GM18499 (cell line): ENCODE results near the gene LMCD1.
"Not testable (repeated sequence)": the region's sequence is repeated elsewhere in the genome, so short reads cannot be mapped to it uniquely, and the experiment has no call there.

Experiments used
- ATAC-seq: cut with Tn5 transposase; IDR thresholded peaks from one replicate; pipeline ENCODE4 v1.9.1; 2021; ENCODE audit warnings: moderate number of reproducible peaks; ENCODE audit not compliant: insufficient read depth, unreplicated experiment

LMCD1 gene

DNA sequence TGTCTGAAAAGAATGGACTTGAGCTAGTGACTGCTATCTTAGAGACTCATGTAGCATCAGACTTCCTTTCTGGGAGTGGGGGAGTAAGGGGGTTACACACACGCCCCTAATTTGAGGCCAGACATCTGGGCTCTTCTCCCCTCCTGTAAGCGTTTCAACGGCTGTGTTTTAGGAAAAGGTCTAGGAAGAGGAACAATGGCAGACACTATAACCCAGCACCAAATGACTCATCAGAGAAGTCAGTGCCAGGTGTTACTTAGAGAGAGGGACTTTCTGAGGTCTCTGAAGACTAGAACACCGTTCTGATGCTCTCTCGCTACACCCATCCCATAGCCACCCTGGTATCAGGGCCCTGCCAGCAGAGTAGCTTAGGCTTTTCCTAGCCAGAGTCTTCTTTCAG lies 77.5 kb downstream of the LMCD1 start:
- peak; percentile 97 for ATAC-seq

GRCh38 chr3:8579943-8580342 lies 78.3 kb downstream of the LMCD1 start:
- no peak for ATAC-seq

DNA sequence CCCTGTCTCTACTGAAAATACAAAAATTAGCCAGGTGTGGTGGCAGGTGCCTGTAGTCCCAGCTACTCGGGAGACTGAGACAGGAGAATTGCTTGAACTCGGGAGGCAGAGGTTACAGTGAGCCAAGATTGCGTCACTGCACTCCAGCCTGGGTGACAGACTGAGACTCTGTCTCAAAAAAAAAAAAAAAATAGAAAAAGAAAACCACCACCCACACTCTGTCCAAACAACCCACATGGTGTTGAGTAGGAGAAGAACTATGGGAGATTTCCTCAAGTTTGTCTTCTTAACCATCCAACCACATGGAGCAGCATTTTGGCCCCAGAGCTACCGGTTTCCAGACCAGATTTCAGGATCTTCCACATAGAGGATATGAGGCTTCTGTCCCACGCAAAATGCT lies 78.8 kb downstream of the LMCD1 start:
- ATAC-seq: not testable (repeated sequence)

DNA sequence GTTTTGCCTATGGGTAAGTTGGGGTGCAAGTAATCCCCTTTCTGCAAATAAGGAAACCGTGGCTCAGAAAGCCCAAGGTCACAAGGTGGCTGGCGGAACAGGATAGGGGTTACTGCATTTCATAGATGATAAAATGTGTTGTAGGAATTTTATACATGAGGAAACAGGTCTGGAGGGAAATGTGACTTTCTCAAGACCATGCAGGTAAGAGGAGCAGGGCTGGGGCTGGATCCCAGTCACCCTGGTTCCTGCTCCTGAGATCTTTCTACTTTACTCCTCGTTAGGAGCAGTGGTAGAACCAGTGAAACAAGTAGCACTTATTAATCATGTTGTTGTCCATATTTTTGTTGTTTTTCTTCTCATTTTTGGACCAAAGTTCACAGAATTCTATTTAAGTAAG lies 79.8 kb downstream of the LMCD1 start:
- ATAC-seq: no peak

DNA sequence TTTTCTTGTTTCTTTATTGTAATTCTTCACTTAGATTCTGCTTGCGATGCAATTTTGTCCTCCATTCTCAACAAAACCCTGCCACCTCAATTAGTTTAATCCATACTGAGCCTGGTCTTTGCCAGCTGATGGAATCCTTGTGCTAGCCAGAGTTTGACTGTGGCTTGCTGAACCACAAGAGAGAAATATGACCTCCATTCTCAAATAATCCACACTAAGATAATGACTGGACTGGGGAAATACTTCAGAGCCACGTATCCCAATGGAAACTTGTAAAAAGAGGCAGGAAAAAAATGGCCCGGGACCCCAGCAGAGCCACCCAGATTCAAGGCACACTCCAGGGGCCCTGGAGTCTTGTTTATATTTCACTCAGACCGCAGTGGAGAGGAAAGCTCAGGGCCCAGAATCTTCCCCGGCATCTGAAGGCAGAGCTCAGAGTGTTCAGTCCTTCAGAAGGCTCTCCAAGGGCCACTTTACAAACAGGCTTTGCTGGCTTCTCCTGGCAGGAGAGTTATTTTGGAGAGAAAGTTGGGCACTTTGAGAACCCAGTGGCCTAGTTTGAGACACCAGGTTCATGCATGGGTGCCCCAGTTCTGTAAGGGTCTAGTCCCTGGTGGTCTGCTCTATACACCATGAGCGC lies 80.3 kb downstream of the LMCD1 start:
- no peak for ATAC-seq

GRCh38 chr3:8584661-8585060 lies 83.0 kb downstream of the LMCD1 start:
- ATAC-seq: no peak

DNA sequence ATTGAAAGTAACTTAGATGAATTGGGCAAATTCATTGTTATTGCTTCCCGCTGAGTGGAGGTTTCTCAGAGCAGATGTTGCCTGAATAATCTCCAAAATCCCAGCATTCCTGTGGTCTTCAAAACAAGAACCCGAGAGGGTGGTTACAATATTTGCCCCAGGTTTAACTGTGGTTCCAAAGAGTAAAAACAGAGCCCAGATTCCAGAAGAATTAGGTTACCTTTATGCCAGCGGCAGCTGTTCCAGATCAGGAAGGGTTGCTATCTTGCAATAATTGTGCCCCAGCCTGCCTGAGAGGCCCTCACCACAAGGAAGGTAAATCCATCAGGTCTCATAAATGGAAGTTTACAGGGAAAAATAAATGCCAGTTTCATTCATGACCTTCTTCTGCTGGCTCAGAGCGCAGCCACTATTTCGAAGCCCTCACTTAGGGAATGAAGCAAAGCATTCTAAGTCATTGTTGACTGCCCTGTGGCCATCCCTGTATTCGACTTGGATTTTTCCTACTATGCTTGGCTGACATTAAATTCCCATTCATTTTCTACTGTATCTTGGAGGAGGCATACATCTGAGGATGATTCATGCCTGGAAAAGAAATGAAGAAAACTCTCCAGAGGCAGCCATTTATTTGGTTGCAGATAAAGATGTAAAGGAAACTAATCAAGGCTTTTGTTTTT lies 88.4 kb downstream of the LMCD1 start:
- ATAC-seq: no peak

DNA sequence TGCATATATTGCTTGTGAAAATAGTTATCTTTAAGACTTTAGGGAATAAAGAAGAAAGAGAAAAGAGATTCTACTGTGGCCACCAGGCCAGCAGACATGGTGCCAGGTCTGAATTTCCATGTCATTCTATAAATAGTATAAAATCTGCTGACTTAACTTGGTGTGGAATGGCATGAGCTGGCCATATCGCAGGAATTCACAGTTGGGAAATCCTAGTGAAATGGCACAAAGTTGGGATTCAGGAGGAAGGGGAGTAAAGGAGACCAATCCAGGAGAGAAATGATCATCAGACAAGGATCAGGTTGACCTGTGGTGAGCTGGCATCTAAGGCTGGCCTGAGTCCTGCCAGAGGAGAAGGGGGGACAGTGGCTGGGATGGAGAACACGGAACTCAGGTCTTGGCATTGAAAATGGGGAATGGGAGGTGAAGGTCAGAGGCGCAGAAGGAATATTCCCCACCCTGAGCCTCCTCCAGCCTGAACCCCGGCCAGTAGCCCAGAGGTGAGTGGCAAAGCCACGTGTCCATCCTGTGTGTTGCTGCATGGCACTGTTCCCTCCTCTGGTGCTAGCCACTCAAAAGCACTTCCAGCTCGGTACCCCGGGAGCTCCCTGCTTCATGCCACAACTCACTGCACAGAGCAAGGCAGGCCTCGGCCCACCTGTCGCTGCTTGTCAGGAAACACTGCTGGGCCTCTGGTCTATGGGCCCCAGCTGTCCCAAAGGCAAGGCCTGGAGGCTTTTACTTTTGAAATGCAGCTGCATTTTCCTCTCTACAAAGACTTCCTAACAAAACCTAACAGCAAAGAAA lies 91.6 kb downstream of the LMCD1 start:
- no peak for ATAC-seq

DNA sequence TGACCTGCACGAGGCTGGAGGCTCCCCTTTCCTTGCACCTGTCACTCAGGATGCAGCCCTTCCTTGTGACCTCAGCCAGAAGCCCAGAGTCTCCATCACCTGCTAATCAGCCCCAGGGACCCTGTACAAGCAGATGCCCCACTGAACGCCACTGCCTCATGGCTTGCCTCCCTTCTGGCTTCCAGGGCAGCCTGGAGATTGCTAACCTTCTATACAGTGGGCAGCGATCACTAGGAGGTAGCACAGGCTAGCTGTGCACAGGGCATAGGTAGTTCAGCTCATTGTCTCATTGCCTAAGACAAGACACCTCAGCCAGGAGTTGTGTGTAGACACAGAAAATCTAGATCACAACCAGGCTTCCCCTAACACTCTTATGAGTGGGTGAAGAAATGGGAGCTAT lies 93.6 kb downstream of the LMCD1 start:
- no peak for ATAC-seq

GRCh38 chr3:8595695-8596115 lies 94.1 kb downstream of the LMCD1 start:
- no peak for ATAC-seq

- ATAC-seq: no peak
Observed at GRCh38 chr3:8596321-8597218, 94.9 kb downstream of the LMCD1 start.

DNA sequence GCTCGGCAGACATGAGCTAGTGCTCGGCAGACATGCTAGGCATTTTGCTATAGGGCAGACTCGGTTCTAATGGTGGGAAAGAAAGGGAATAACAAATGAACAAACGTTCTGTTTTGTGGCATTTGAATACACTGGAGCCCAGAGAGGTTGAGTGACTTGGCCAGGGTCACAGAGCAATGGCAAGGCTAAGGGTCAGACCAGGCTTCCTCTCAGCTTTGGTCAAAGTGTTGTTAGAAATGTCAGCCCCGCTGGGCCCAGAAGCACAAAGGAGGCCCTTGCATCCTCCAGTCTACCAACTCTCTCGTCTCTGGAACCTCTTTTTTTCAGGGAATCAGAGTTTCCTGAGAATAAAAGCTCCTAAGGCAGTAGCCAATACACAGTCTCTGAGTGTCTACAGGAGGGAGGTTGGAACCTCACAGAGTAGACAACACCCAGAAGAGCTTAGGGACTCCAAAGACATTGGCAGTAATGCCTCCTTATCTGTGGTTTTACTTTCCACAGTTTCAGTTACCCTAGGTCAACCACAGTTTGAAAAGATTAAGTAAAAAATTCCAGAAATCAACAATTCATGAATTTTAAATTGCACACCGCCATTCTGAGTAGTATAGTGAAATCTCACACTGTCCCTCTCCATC lies 95.7 kb downstream of the LMCD1 start:
- ATAC-seq: no peak

DNA sequence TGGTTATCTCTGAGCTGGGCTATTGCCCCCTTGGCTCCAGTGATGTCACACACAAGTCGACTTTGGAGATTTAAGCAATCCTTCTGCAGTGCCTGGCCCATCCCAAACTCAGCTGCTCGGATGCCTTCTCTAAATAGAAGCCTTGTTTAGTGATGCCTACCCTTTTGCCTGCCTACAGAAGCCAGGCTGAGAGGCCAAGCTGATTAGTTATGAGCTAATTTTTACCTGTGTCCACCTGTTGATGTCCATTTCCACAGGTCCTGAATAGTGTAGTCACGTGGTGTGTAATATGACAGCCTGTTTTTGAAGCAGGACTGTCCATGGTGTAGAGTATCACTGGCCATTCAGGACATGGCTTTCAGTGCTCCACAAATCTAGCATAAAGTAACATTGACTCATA lies 97.5 kb downstream of the LMCD1 start:
- ATAC-seq: no peak

- ATAC-seq: no peak
Observed at GRCh38 chr3:8600457-8600856, 98.8 kb downstream of the LMCD1 start.

DNA sequence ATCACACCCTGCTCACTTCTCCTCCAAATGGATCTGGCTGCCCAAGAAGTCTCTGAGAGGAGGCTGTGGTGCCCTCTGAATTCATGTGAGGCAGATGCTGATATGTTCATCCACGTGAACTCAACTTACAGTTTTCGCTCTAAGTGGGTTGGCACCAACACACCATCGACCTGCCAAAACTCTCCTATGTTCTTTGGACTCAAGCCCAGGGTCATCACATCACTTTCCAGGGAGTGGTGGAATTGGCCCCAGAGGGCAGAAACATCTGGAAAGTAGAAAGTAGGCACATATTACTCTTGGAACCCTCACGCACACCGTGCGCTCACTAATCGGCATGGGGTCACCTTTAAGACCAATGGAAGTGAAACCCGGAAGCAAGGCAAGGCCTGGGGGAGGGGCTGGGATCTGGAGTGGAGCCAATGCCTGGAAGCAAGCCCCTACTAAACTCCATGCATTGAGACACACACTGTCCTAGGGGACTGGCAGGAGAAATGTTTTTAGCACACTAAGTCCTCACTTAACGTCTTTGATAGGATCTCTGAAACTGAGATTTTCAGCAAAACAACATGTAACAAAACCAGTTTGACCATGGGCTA lies 101.6 kb downstream of the LMCD1 start:
- no peak for ATAC-seq

DNA sequence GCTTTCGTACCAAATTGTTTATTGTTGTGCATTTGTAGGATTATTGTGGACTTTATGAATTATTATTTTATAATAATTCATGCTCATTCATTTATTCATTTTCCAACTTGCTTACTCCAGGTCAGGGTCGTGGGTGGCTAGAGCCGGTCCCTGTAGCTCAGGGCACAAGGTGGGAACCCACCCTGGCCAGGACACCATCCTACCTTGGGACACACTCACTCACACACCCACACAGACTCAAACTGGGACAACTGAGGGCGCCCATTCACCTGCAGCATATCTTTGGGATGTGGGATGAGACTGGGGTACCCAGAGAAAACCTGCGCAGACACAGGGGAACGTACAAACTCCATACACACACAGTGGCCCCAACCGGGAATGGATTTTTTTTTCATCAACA lies 102.4 kb downstream of the LMCD1 start:
- ATAC-seq: no peak

DNA sequence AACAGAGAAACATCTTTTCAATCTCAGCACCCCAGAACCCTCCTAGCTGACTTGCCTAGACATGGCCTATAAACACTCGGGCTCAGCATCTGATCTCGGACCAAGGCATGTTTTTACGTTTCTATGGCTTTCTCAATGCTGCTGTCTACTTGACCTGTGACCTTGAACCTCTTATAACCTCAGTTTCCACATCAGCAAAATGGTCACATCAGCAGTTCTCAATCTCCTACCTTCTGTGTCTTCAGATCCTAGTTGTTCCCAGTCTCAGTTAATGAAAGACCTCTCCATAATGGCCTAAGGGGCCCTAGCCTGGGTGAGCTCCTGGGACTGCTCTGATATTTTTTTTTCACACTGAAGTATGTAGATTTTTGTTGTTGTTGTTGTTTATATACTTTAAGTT lies 103.4 kb downstream of the LMCD1 start:
- no peak for ATAC-seq

DNA sequence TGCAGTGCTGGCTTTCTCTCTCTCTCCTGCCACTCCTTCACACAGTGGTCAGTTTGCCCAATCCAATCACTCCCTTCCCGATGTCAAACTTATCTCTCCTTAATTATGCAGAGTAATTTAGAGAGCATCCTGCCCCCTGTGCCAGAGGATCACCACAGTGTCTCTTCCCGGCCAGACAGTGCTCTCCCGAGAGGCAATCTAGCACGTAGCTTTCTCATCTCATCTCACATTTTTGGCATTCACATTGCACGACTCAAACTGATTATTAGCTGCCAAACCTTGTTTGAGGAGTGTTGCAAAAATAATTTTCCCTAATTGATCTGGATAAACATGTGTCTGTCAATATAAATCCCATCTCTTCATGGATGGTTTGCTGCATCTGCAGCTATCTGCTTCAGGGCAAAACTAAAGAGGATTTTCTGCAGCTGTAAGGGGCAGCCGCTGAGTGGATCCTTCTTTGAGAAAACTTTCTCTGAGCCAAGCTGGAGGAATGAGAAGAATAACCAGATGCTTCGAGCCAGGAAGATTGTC lies 105.1 kb downstream of the LMCD1 start:
- ATAC-seq: no peak

DNA sequence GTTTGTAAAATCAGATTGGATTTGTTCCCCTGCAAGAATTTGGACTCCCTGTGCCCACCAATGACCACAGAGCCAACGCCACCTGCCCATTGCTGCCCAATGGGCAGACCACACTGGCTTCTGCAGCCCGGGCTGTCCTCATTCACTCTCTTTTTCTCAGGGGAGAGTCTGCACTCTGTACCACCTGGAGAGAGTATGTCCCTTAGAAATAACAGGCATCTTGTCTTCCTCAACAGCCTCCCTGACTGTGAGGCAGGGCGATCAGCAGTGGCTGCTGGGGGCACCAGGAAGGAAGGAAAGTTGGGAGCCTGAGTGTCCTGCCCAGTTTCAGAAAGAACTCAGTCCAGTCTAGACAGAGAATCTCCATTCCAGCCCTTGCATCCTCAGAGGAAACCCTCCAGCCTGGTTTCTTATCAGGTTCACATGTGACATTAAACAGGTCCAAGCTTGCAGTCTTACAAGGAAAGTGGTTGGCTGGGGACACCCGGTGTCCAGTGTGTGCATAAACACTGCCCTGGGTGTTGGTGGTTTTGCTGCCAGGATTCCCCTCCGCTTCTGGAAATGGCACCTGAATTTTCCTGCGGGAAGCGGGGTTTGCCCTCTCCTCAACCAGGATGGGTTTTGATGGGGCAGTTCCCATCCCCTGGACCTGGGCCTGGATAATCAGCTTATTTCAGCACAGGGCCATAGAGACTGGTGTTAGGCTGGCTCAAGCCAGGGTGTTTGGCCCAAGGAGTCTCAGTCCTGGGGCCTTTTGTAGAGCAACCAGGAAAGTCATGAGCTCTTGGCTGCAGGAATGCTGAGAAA lies 105.8 kb downstream of the LMCD1 start:
- ATAC-seq: no peak
